ENCODE results near the gene RASGRP1.

DNA sequence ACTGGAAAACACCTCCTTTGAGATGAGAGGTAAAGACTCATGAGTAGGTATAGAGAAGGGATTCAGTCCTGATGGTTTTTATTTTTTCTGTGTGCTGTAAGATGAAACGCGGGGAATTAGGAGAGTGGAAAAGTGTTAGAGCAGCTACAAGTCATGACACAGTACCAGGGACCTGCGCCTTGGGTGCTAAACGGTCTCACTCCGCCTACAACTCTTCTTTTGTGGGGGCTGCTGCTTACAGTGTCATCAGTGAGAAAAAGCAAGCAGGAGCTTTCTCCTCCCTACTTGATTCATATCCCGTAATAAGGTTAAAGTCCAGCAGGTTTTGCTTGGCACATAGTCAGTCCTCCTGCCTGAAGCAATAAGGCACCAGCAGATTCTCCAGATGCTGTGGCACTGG is 39.1 kb downstream of the RASGRP1 start:
- TF ChIP-seq, protein P1, sequence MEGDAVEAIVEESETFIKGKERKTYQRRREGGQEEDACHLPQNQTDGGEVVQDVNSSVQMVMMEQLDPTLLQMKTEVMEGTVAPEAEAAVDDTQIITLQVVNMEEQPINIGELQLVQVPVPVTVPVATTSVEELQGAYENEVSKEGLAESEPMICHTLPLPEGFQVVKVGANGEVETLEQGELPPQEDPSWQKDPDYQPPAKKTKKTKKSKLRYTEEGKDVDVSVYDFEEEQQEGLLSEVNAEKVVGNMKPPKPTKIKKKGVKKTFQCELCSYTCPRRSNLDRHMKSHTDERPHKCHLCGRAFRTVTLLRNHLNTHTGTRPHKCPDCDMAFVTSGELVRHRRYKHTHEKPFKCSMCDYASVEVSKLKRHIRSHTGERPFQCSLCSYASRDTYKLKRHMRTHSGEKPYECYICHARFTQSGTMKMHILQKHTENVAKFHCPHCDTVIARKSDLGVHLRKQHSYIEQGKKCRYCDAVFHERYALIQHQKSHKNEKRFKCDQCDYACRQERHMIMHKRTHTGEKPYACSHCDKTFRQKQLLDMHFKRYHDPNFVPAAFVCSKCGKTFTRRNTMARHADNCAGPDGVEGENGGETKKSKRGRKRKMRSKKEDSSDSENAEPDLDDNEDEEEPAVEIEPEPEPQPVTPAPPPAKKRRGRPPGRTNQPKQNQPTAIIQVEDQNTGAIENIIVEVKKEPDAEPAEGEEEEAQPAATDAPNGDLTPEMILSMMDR (IDR thresholded peaks at IDR 0.05 in 8 of 11, conservative IDR thresholded peaks at IDR 0.05 in 3 of 11) = no peak
- TF ChIP-seq POLR2AphosphoS5 (IDR thresholded peaks at IDR 0.05) (no peak), POLR2A (IDR thresholded peaks at IDR 0.05) (no peak)
